ENCODE results near the gene FAM83G.

- TF ChIP-seq, protein P1, sequence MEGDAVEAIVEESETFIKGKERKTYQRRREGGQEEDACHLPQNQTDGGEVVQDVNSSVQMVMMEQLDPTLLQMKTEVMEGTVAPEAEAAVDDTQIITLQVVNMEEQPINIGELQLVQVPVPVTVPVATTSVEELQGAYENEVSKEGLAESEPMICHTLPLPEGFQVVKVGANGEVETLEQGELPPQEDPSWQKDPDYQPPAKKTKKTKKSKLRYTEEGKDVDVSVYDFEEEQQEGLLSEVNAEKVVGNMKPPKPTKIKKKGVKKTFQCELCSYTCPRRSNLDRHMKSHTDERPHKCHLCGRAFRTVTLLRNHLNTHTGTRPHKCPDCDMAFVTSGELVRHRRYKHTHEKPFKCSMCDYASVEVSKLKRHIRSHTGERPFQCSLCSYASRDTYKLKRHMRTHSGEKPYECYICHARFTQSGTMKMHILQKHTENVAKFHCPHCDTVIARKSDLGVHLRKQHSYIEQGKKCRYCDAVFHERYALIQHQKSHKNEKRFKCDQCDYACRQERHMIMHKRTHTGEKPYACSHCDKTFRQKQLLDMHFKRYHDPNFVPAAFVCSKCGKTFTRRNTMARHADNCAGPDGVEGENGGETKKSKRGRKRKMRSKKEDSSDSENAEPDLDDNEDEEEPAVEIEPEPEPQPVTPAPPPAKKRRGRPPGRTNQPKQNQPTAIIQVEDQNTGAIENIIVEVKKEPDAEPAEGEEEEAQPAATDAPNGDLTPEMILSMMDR (conservative IDR thresholded peaks at IDR 0.05 in 1 of 2, IDR thresholded peaks at IDR 0.05 in 1 of 2; ENCODE audit: extremely low read depth in 1 of 2, insufficient read depth in 1 of 2, low read depth in 1 of 2, low read length in 2 of 2), result no peak
- TF ChIP-seq EZH2 (IDR thresholded peaks at IDR 0.05; ENCODE audit: borderline replicate concordance, low read length), result no peak
These were observed 12.8 kb downstream of the FAM83G start for GRCh38 chr17:18991531-18992315.

Measured in mammary epithelial cell (primary cell).